Duodenal mucosa (tissue), 2 donors: ENCODE measurements around the gene TRIM34.
"Not testable (repeated sequence)": the region's sequence is repeated elsewhere in the genome, so short reads cannot be mapped to it uniquely, and the experiment has no call there.

Source experiments
- H3K27ac ChIP-seq: one replicate; pipeline ENCODE4 v1.7.0; 2013; ENCODE audit warnings: low read depth, low read length
- H3K27me3 ChIP-seq, 2 donors: one replicate each; pipeline ENCODE4 v1.7.0; 2013; ENCODE audit warnings: low read length in 2 of 2, control low read depth in 1 of 2; ENCODE audit not compliant: insufficient read depth in 2 of 2, control insufficient read depth in 1 of 2
- H3K36me3 ChIP-seq, 2 donors: one replicate each; pipeline ENCODE4 v1.7.0; 2013; ENCODE audit warnings: low read length in 2 of 2, control low read depth in 1 of 2; ENCODE audit not compliant: insufficient read depth in 2 of 2, control insufficient read depth in 1 of 2
- H3K4me1 ChIP-seq, 2 donors: one replicate each; pipeline ENCODE4 v1.7.0; 2013; ENCODE audit warnings: low read length in 2 of 2, control low read depth in 1 of 2; ENCODE audit not compliant: insufficient read depth in 2 of 2, control insufficient read depth in 1 of 2
- H3K4me3 ChIP-seq, 2 donors: one replicate each; pipeline ENCODE4 v1.7.0; 2013; ENCODE audit warnings: low read length in 2 of 2, low read depth in 1 of 2
- H3K9ac ChIP-seq, 2 donors: one replicate each; pipeline ENCODE4 v1.7.0; 2013; ENCODE audit warnings: low read length in 2 of 2, low read depth in 1 of 2
- H3K9me3 ChIP-seq, 2 donors: one replicate each; pipeline ENCODE4 v1.7.0; 2013; ENCODE audit warnings: low read length in 2 of 2, control low read depth in 1 of 2; ENCODE audit not compliant: control insufficient read depth in 1 of 2

TRIM34 gene

DNA sequence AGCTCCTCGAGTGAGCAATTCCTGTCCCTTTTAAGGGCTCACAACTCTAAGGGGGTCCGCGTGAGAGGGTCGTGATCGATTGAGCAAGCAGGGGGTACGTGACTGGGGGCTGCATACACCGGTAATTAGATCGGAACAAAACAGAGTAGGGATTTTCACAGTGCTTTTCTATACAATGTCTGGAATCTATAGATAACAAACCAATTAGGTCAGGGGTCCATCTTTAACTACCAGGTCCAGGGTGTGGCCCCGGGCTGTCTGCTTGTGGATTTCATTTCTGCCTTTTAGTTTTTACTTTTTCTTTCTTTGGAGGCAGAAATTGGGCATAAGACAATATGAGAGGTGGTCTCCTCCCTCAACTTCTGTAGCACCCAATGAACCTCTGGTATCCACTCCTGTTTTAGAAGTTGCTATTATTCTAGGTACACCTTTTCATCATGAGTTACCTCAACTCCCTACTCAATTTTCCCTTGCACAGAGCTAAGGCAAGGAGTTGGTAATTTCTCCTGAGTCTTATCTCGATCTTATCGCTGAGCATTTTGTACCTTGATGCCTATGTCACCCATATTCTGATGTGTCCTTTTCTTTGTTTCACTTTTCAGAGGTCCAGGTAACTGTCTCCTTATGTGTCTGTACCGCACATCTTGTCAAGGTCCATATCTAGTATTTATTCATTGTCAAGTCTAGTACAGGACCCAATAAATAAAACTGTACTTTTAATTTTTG, 66.6 kb downstream of the TRIM34 start:
- H3K4me1 ChIP-seq, result peaks cover 16 to 22% of the 10 kb centered on the region in 2 donors
- H3K27ac ChIP-seq, result peak overlapping the region; percentile 89

GRCh38 chr11:5691964-5692361, 67.2 kb downstream of the TRIM34 start:
- Histone ChIP-seq H3K9me3 (no peaks in the 10 kb centered on the region), H3K9ac (no peak overlapping the region), H3K27me3 (no peaks in the 10 kb centered on the region), H3K27ac (no peak overlapping the region), H3K36me3 (peaks cover 5 to 10% of the 10 kb centered on the region in 2 donors), H3K4me3 (peak overlapping the region in 1 of 2 donors; percentile 3), H3K4me1 (peaks cover 16 to 22% of the 10 kb centered on the region in 2 donors)

More for the DNA sequence above, 66.6 kb downstream of the TRIM34 start:
- not testable (repeated sequence) for H3K36me3 ChIP-seq, H3K27me3 ChIP-seq, H3K9me3 ChIP-seq
- Histone ChIP-seq H3K4me3 (peak overlapping the region; percentile 75 to 87), H3K9ac (peak overlapping the region; percentile 53 to 90)
